ENCODE results near the gene PREX1. TPM values are rescaled to one million over a fixed set of nuclear protein-coding genes. Genes with fewer than 3 reads are reported as not detected.

PREX1 gene
- polyA plus RNA-seq, 1 of the 3 experiments (the other 2 are of a cell fraction): 5.3 TPM

DNA sequence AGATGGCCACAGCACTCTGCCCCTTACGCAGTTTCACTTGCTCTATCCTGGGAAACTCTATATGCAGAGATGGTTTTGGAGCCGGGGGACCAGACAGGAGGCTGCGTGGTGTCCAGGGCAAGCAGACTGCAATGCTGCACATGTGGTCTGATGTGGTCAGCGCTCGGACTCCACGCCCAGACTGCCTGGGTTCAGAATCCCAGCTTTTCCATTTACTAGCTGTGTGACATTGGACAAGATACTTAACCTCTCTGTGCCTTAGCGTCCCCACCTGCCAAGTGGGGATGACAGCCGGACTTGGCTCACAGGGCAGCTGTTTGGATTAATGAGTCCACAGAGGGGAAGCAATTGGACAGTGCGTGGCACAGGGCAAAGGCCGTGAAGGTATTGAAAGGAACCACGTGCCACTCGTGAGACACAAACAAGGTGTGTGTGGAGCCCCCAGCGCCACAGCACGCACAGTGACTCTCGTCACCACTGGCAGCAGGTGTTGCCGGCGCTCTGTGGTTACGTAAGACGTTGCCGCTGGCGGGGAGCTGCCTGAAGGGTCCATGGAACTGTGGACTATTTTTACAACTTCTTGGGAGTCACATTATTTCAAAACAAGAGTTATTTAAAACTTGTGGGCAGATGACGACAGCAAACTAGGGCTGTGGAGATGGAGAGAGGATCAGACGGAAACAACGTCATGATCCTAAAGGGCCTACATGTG lies 201.4 kb downstream of the PREX1 start:
- peaks cover 2% of the 10 kb centered on the region for H3F3A ChIP-seq (replicated peaks; ENCODE audit: insufficient read depth)
- H3K27me3 ChIP-seq (ENCODE audit: insufficient read depth): no peaks in the 10 kb centered on the region
- no peak overlapping the region for H2AFZ ChIP-seq (ENCODE audit: low read depth)
- H3K79me2 ChIP-seq (ENCODE audit: insufficient read depth): no peaks in the 10 kb centered on the region
- H3K9me3 ChIP-seq: no peaks in the 10 kb centered on the region
- H3K9me2 ChIP-seq: no peaks in the 10 kb centered on the region
- no peak for TF ChIP-seq GABPA (IDR thresholded peaks at IDR 0.05; ENCODE audit: low read depth)
- TF ChIP-seq USF2 (IDR thresholded peaks at IDR 0.05; ENCODE audit: borderline replicate concordance, low read depth, low read length): no peak
- TF ChIP-seq NRF1 (IDR thresholded peaks at IDR 0.05; ENCODE audit: low read depth, low read length): no peak
- no peak for TF ChIP-seq USF1 (IDR thresholded peaks at IDR 0.05; ENCODE audit: borderline replicate concordance, low read depth)
- TF ChIP-seq, protein P1, sequence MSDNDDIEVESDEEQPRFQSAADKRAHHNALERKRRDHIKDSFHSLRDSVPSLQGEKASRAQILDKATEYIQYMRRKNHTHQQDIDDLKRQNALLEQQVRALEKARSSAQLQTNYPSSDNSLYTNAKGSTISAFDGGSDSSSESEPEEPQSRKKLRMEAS (IDR thresholded peaks at IDR 0.05; ENCODE audit: low read depth): no peak
- no peak for TF ChIP-seq TCF12 (IDR thresholded peaks at IDR 0.05)
- no peak for TF ChIP-seq EZH2phosphoT487 (IDR thresholded peaks at IDR 0.05; ENCODE audit: borderline replicate concordance, low read depth)
- no peak for TF ChIP-seq EP300 (IDR thresholded peaks at IDR 0.05; ENCODE audit: borderline replicate concordance in 1 of 2, low read depth in 1 of 2, low read length in 1 of 2)
- no peak for TF ChIP-seq YY1 (IDR thresholded peaks at IDR 0.05; ENCODE audit: low read depth)
- TF ChIP-seq FOSL2 (IDR thresholded peaks at IDR 0.05; ENCODE audit: borderline replicate concordance, low read depth): no peak
- TF ChIP-seq CTCF (IDR thresholded peaks at IDR 0.05): no peak
- no peak for TF ChIP-seq MXI1 (IDR thresholded peaks at IDR 0.05; ENCODE audit: low read depth, low read length)
- no peak for TF ChIP-seq RXRA (IDR thresholded peaks at IDR 0.05; ENCODE audit: borderline replicate concordance, low read depth)
- no peak for TF ChIP-seq JUND (IDR thresholded peaks at IDR 0.05)
- no peak for TF ChIP-seq FOXM1 (IDR thresholded peaks at IDR 0.05; ENCODE audit: low read depth)
- no peak for TF ChIP-seq RAD21 (IDR thresholded peaks at IDR 0.05; ENCODE audit: low read length)
- TF ChIP-seq FOXJ3 (CRISPR knock-in tag; IDR thresholded peaks at IDR 0.05): no peak
- TF ChIP-seq GATA2 (CRISPR knock-in tag; IDR thresholded peaks at IDR 0.05): no peak
- TF ChIP-seq CHD2 (IDR thresholded peaks at IDR 0.05; ENCODE audit: low read length, partially characterized antibody): no peak
- no peak for TF ChIP-seq TAF1 (IDR thresholded peaks at IDR 0.05; ENCODE audit: borderline replicate concordance, low read depth, low read length)
- POLR2A ChIA-PET: no interaction called here
- no peak overlapping the region for H3K27ac ChIP-seq (ENCODE audit: low read depth in 2 of 2, low read length in 1 of 2)
- peaks cover 0 to 2% of the 10 kb centered on the region in 2 experiments; a peak in 1 of 4 replicates for H3K4me1 ChIP-seq (ENCODE audit: control insufficient read depth in 1 of 2, insufficient read depth in 2 of 2, low read depth in 1 of 2, low read length in 1 of 2)
- no peaks in the 10 kb centered on the region for H3K36me3 ChIP-seq (replicated peaks in 1 of 2; ENCODE audit: control insufficient read depth in 1 of 2, insufficient read depth in 2 of 2, low read length in 1 of 2)
- no peaks in the 10 kb centered on the region for H4K20me1 ChIP-seq (ENCODE audit: insufficient read depth)
- H3K9ac ChIP-seq: no peak overlapping the region
- no peak for DNase-seq
- 87% methylated on average over 23 of the region's 24 CpGs for WGBS (ENCODE audit: low lambda C conversion rate)
- CTCF ChIA-PET: interaction anchor here (1.6 to 10.6 kb wide), 4 partner anchors 9 to 956 kb away, joined by 5 to 437 read pairs (median 12); no protein-coding TSS in a partner anchor
- no peak overlapping the region for H3K4me3 ChIP-seq (ENCODE audit: low read depth in 2 of 2, low read length in 1 of 2)
- no peak overlapping the region for H3K4me2 ChIP-seq
